Fibroblast of lung (primary cell): ENCODE data around the gene ADCY2.

ENCODE experiments used
- CTCF ChIP-seq, 2 donors: IDR thresholded peaks in 1 of 2; conservative IDR thresholded peaks in 1 of 2; 1 replicate in 1 of 2; 2 replicates in 1 of 2; pipeline ENCODE4 v1.5.1; 2011 to 2012; ENCODE audit warnings: low read length in 2 of 2, control low read depth in 1 of 2, inconsistent platforms in 1 of 2, low read depth in 1 of 2, mild to moderate bottlenecking in 1 of 2
- EZH2 ChIP-seq: IDR thresholded peaks from 2 replicates; pipeline ENCODE4 v1.5.1; 2012; ENCODE audit warnings: low read length, control low read depth, mild to moderate bottlenecking; ENCODE audit errors: missing control alignments

- TF ChIP-seq CTCF (conservative IDR thresholded peaks at IDR 0.05 in 1 of 2, IDR thresholded peaks at IDR 0.05 in 1 of 2; ENCODE audit: low read depth in 1 of 2, low read length in 2 of 2) (no peak), EZH2 (no peak)
Observed at GRCh38 chr5:7773178-7773577, 377.2 kb downstream of the ADCY2 start.
